Measurements from ENCODE around the gene SPATA13. TPM values are rescaled to one million over a fixed set of nuclear protein-coding genes. Genes with fewer than 3 reads are reported as not detected.
A peak's percentile ranks its signal among the peaks of the same experiment; 100 is the strongest.

The SPATA13 gene
- total RNA-seq, 1 donor from 2014 or later: 12.1 TPM

DNA sequence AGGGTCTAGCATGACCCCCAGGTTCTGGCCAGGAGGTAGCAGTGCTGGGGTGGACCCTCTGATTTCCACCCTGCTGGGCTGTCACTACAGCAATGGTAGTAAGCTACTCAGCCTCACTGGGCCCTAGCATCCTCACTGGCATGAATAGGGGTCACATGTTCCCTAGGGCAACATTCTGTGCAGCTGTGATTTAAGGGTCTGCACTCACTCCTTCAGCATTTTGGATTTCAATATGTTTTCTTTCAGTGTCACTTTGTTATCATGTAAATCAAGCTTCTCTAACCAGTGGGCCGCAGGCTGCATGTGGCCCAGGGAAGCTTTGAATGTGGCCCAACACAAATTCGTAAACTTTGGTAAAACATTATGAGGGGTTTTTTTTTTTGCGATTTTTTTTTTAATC is 57.8 kb downstream of the SPATA13 start:
- DNase-seq (ENCODE audit: low read depth): no peak
- TF ChIP-seq, protein P1, sequence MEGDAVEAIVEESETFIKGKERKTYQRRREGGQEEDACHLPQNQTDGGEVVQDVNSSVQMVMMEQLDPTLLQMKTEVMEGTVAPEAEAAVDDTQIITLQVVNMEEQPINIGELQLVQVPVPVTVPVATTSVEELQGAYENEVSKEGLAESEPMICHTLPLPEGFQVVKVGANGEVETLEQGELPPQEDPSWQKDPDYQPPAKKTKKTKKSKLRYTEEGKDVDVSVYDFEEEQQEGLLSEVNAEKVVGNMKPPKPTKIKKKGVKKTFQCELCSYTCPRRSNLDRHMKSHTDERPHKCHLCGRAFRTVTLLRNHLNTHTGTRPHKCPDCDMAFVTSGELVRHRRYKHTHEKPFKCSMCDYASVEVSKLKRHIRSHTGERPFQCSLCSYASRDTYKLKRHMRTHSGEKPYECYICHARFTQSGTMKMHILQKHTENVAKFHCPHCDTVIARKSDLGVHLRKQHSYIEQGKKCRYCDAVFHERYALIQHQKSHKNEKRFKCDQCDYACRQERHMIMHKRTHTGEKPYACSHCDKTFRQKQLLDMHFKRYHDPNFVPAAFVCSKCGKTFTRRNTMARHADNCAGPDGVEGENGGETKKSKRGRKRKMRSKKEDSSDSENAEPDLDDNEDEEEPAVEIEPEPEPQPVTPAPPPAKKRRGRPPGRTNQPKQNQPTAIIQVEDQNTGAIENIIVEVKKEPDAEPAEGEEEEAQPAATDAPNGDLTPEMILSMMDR (conservative IDR thresholded peaks at IDR 0.05; ENCODE audit: low read depth, low read length): no peak
- no peak overlapping the region for H3K4me3 ChIP-seq (ENCODE audit: low read depth, low read length)

DNA sequence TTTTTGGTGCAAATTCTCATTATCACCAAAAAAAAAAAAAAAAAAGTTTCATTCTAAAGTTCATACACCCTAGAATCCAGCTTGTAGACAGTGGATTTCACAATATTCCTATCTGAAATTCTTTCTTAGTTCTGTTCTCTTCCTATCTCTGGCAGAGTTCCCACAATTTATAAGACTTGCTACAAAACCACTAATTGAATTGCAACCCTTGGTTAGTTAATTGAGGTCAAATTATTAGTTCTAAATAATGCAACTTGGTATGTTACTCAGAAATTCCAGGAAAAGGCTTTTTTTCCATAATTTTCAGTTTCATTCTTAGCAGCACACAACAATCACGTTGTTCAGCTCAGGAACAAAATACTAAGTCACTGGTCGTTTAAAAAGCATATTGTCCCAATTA is 58.5 kb downstream of the SPATA13 start:
- no peak for DNase-seq (ENCODE audit: low read depth)
- no peak overlapping the region for H3K4me3 ChIP-seq (ENCODE audit: low read depth, low read length)
- TF ChIP-seq, protein P1 (conservative IDR thresholded peaks at IDR 0.05; ENCODE audit: low read depth, low read length): no peak

DNA sequence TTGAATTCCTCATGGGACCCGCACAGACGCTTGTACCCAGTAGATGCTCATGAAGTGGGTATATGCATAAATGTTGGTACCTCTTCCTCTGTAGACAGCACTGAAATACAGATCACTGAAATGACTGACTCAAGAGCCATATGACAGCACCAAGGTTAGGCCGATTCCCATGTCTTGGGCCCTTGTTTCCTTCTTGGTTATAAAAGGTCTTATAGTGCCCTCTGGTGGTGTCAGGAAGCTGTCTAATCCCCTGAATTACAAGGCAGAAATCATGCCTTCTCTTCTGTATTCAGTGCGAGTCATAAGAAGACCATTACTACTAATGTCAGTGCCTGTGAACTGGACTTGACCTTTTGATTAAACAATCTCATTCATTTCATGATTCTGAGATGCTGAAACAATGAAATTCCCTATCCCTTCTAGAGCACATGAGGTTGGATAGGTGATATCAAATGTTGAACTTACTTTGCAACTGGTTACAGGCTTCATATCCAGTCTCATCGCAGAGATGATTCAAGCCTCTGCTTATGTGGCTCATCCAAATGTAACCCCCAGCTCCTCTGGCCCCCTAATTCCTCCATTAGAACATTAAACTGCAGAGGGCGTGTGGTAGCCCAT is 59.7 kb downstream of the SPATA13 start:
- no peak overlapping the region for H3K4me3 ChIP-seq (ENCODE audit: low read depth, low read length)
- TF ChIP-seq, protein P1 (conservative IDR thresholded peaks at IDR 0.05; ENCODE audit: low read depth, low read length): peak; percentile 82
- DNase-seq (ENCODE audit: low read depth): no peak

DNA sequence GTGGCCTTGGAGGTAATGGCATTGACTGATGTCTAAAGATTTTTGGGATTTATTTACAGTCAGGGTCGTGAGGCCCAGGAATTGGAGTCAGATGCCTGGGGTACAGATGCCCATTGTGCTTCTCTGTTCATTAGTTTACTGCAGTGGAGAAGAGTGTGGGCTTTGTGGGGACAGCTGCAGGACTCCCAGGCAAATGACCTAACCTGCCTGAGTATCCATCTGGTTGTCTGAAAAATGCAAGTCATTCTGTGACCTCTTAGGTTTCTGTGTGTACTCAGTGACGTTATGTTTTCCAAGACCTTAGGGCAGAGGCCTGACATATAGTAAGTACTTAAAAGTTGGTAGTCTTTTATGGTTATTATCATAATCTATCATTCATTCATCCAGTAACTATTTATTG is 60.5 kb downstream of the SPATA13 start:
- H3K4me3 ChIP-seq (ENCODE audit: low read depth, low read length): no peak overlapping the region
- TF ChIP-seq, protein P1 (conservative IDR thresholded peaks at IDR 0.05; ENCODE audit: low read depth, low read length): no peak
- no peak for DNase-seq (ENCODE audit: low read depth)

DNA sequence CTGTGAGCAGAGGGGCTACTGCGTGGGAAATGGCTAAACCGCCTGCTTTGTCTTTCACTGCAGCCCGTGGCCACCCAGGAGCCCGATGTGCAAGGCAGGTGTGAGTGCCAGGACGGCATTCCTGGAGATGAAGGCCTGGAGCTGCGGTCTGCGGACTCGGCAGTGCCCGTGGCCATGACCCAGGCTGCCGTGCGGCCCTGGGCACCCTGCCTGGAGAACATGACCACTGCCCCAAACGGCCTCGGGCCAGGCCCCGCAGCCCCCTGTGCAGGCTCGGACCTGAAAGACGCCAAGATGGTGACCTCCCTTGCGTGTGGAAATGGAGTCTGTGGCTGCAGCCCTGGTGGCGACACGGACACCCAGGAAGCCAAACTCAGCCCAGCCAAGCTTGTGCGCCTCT is 62.2 kb downstream of the SPATA13 start:
- no peak overlapping the region for H3K4me3 ChIP-seq (ENCODE audit: low read depth, low read length)
- no peak for DNase-seq (ENCODE audit: low read depth)
- TF ChIP-seq, protein P1 (conservative IDR thresholded peaks at IDR 0.05; ENCODE audit: low read depth, low read length): no peak

DNA sequence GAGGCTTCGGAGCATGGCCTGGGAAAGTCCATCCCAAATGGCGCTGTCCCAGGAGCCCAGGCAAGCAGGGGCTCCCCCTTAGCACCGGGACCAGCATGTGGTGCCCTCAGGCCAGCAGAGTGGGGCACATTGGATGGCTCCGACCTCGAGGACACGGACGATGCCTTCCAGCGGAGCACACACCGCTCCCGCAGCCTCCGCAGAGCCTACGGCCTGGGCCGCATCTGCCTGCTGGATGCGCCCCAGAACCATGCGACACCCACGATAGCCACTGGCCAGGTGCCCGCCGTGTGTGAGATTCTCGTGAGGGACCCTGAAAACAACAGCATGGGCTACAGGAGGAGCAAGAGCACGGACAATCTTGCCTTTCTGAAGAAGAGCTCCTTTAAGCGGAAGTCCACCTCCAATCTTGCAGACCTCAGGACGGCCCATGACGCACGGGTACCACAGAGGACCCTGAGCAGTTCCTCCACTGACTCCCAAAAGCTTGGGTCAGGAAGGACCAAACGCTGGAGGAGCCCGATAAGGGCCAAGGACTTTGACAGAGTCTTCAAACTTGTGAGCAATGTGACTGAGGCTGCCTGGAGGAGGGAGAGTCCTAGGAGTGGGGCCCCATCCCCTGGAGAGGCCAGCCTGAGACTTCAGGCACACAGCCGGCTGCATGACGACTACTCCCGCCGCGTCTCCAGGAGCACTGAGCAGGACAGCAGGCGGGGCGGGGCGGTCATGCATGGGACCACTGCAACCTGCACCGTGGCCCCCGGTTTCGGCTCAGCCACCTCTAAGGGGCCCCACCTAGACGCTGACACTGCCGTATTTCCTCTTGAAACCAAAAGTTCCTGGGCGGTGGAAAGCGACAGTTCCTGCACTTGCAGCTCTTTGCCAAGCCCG is 63.1 kb downstream of the SPATA13 start:
- DNase-seq (ENCODE audit: low read depth): no peak
- H3K4me3 ChIP-seq (ENCODE audit: low read depth, low read length): no peak overlapping the region
- TF ChIP-seq, protein P1 (conservative IDR thresholded peaks at IDR 0.05; ENCODE audit: low read depth, low read length): no peak

All from epithelial cell of proximal tubule (primary cell).